GM12873 (cell line): ENCODE measurements around the gene SGCD.

Experiments
- CTCF ChIP-seq: IDR thresholded peaks from 2 replicates; pipeline ENCODE4 v1.5.1; 2012; ENCODE audit warnings: low read depth, mild to moderate bottlenecking, moderate library complexity, low read length, control low read depth; ENCODE audit not compliant: insufficient read depth; ENCODE audit errors: missing control alignments

SGCD gene

GRCh38 chr5:156456857-156457256, 129.9 kb downstream of the SGCD start:
- no peak for TF ChIP-seq CTCF

GRCh38 chr5:156459812-156460385, 132.9 kb downstream of the SGCD start:
- no peak for TF ChIP-seq CTCF

- TF ChIP-seq CTCF, result no peak
Measured at GRCh38 chr5:156460471-156460870, 133.5 kb downstream of the SGCD start.

- TF ChIP-seq CTCF, result no peak
Measured at GRCh38 chr5:156466871-156467270, 139.9 kb downstream of the SGCD start.

- no peak for TF ChIP-seq CTCF
Measured at GRCh38 chr5:156469636-156470035, 142.7 kb downstream of the SGCD start.

GRCh38 chr5:156471893-156472292, 144.9 kb downstream of the SGCD start:
- no peak for TF ChIP-seq CTCF

- no peak for TF ChIP-seq CTCF
Measured at GRCh38 chr5:156473269-156473908, 146.4 kb downstream of the SGCD start.
